Upper lobe of left lung (tissue), 4 donors: Measurements from ENCODE around the gene ADCY5.

ENCODE experiments used
- EP300 ChIP-seq, 4 donors: sonication (generic); formaldehyde crosslinking; IDR thresholded peaks; one replicate each; pipeline ENCODE4 v1.5.1; 2017; ENCODE audit warnings: antibody characterized with exemption in 4 of 4, control low read depth in 2 of 4
- POLR2A ChIP-seq, 4 donors: fragments of 450-650 bp; IDR thresholded peaks; one replicate each; pipeline ENCODE4 v1.5.1; 2016 to 2017; ENCODE audit warnings: antibody characterized with exemption in 4 of 4, mild to moderate bottlenecking in 2 of 4
- TF ChIP-seq, protein P1 (sequence below), 6 experiments: fragments of 450-650 bp in 4 of 6; fragments of 200-600 bp in 2 of 6; sonication (generic) in 2 of 6; IDR thresholded peaks; one replicate each; pipeline ENCODE4 v1.5.1; 2016 to 2019; ENCODE audit warnings: antibody characterized with exemption in 6 of 6

DNA sequence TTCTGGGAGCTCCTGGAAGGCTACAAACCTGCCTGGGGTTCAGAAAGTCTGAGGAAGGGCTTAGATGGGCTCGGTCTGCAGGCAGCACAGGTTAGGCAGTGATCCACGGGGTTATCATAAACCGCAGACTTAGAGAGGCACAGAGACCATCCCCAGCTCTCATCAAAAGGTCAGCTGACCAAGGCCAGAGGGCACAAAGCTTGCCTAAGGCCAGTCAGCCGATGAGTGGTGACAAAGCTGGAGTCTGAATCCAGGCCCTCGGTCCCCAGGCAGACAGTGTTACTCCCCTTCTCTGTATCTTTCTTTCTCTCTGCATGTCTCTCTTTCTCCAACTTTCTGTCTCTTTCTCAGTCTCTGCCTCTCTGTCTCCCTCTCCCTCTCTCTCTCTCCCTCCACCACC is 56.5 kb downstream of the ADCY5 start:
- TF ChIP-seq, protein P1, sequence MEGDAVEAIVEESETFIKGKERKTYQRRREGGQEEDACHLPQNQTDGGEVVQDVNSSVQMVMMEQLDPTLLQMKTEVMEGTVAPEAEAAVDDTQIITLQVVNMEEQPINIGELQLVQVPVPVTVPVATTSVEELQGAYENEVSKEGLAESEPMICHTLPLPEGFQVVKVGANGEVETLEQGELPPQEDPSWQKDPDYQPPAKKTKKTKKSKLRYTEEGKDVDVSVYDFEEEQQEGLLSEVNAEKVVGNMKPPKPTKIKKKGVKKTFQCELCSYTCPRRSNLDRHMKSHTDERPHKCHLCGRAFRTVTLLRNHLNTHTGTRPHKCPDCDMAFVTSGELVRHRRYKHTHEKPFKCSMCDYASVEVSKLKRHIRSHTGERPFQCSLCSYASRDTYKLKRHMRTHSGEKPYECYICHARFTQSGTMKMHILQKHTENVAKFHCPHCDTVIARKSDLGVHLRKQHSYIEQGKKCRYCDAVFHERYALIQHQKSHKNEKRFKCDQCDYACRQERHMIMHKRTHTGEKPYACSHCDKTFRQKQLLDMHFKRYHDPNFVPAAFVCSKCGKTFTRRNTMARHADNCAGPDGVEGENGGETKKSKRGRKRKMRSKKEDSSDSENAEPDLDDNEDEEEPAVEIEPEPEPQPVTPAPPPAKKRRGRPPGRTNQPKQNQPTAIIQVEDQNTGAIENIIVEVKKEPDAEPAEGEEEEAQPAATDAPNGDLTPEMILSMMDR (IDR thresholded peaks at IDR 0.05): no peak
- TF ChIP-seq POLR2A (IDR thresholded peaks at IDR 0.05) (no peak), EP300 (IDR thresholded peaks at IDR 0.05) (no peak)
